Epithelial cell of prostate (primary cell): Measurements from ENCODE around the gene LETM1.

ENCODE experiments used
- DNase-seq: peaks from one replicate; pipeline ENCODE4 v3.0.0-alpha.2; 2011; ENCODE audit warnings: low read depth, low spot score
- H3K27ac ChIP-seq: fragments of 450-650 bp; 2 replicates; pipeline ENCODE4 v1.5.1; 2017; ENCODE audit warnings: mild to moderate bottlenecking

LETM1 gene

GRCh38 chr4:1856071-1856942 is at the start of gene LETM1:
LETM1 (minus strand) TSS chr4:1856156; CDS start chr4:1855950, 206 bp downstream.
- DNase-seq, result peak; percentile 77
- peak within 1 kb of the TSS; percentile 73 for H3K27ac ChIP-seq

DNA sequence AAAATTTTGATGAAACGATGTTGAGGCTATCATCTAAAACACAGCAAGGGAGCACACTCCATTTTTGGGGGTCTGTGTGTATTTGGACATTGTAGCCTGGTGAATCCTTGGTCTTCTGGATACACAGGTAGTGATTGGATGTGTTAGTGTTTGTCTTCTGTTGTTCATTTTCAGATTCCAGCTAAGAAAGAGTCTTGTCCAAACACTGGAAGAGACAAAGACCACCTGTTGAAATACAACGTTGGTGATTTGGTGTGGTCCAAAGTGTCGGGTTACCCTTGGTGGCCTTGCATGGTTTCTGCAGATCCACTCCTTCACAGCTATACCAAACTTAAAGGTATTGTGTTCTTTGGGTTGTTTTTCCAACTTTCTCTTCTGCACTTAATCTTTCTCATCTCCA is 48.1 kb upstream of the LETM1 start:
- DNase-seq, result no peak
- H3K27ac ChIP-seq, result no peak overlapping the region

DNA sequence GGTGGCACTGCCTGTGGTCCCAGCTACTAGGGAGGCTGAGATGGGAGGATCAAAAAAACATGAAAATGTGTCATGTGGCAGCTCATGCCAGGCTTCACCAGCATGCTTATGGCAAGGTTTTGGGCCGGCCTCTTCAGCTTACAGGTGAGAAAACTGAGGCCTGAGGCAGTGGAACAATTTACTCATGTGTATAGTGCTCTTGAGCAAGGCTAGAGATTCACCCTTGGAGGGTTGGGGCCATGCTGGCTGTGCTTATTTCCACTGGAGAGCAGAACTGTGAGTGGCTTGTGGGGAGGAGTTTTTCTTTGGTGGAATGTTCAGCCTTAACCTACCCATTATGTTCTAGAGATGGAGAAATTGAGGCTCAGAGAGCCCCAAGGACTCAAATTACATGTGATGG is 47.1 kb upstream of the LETM1 start:
- DNase-seq, result no peak
- H3K27ac ChIP-seq, result no peak overlapping the region

DNA sequence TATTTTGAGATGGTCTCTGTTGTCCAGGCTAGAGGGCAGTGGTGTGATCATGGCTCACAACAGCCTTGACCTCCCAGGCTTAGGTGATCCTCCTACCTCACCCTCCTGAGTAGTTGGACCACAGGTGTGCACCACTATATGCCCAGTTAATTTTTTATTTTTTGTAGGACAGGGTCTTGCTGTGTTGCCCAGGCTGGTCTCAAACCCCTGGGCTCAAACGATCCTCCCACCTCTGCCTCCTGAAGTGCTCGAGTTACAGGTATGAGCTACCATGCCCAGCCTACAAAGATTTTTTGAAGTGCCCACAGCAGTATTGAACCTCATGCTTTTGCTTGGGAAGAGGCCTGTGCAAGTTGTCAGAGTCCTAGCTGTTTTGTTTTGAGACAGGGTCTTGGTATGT is 46.3 kb upstream of the LETM1 start:
- no peak overlapping the region for H3K27ac ChIP-seq
- no peak for DNase-seq

DNA sequence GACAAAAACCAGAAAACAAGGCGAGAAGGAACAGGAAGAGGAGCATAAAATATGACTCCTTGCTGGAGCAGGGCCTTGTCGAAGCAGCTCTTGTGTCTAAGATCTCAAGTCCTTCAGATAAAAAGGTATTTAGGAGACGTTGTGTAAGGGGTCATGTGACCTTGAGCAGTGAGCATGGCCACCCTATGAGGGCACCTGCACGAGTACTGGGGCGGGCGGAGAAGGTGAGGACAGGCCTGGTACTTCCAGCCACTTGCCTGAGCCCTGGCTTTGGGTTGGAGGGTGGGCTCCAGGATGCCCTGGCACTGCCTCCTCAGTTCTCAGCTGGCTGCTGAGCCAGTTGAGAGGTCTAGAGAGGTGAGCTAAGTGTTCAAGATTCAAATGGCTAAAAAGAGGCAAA is 45.2 kb upstream of the LETM1 start:
- no peak for DNase-seq
- H3K27ac ChIP-seq, result no peak overlapping the region

DNA sequence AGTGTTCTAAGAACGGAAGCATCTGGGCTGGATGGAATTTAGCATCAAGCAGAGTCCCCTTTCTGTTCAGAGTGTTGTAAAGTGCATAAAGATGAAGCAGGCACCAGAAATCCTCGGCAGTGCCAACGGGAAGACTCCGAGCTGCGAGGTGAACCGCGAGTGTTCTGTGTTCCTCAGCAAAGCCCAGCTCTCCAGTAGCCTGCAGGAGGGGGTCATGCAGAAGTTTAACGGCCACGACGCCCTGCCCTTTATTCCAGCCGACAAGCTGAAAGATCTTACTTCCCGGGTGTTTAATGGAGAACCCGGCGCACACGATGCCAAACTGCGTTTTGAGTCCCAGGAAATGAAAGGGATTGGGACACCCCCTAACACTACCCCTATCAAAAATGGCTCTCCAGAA is 44.7 kb upstream of the LETM1 start:
- no peak for DNase-seq

DNA sequence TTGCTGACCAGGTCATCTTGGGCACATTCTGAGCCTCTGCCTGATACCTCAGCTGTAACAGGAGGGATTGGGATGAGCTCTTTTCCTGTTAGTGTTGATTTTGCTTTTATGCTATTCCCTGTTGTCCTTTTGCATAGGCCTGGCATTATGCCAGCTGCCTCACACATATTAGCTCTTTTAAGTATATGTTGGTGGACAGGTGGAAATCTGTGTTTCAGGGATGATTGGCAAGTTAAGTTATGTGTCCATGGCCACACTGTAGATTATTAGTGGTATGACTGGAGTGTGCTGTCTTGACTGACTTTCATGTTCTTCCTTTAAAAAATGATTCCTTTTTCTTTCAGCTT is 44.1 kb upstream of the LETM1 start:
- no peak overlapping the region for H3K27ac ChIP-seq
- no peak for DNase-seq

More for the DNA sequence above, 44.7 kb upstream of the LETM1 start:
- H3K27ac ChIP-seq, result no peak overlapping the region

DNA sequence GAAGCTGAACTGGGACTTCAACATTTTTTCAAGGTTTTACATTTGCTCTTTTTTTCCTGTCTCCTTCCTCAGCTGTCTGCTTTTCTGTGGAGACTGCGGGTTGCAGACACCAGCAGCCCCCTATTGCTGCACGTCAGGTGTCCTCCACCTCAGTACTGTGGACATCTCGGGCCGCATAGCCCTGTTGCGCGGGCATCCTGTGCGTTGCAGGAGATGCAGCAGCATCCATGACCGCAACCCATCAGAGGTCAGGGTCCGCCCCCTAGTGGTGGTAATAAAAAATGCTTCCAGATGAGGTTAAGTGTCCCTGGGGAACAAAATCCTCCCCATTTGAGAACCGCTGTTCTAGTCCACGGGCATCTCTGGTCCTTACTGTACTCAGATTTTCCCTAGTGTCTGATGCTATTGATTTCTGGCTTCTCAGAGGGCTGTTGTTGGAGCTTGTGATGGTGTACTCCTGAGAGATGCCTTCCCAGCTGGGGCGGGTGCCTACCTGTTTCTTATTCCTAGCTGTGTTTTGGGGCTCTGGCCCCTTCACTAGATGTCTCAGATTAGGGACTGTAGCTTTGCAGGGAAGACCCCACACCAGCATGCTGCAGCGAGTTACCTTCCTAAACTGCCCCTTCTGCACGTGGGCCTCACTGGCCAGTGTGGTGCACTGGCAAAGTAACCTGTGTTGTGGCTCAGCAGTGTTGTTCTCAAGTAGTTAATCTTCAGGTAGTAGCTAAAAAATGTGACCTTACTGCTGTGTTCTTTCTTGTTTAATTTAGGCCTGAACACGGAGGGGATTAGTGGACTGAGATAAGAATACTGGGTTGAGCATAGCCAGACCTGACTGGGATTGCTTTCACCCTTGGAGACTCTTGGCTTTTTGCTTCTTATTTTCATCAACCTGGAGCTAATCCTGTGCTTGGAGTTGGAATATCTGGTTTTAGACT is 43.5 kb upstream of the LETM1 start:
- H3K27ac ChIP-seq, result no peak overlapping the region
- peak; percentile 27 for DNase-seq

DNA sequence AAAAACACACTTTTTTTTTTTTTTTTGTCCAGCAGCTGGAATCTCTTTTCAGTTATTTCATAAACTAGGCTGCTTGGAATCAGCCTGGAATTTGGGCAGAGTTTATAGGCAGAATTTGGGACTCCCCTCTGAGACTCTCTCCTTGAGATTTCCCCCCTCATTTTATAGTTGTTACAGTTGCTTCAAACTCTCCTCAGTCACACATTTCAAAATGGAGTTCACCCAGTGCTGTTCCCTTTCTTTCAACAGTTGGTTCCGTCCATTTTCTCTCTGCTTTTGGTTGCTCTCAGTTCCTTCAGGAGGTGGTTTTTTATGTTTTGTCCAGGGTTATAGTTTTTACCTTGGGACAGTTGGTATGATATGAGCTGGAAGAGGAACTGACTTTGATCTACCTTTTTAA is 42.7 kb upstream of the LETM1 start:
- no peak for DNase-seq
- H3K27ac ChIP-seq, result no peak overlapping the region

DNA sequence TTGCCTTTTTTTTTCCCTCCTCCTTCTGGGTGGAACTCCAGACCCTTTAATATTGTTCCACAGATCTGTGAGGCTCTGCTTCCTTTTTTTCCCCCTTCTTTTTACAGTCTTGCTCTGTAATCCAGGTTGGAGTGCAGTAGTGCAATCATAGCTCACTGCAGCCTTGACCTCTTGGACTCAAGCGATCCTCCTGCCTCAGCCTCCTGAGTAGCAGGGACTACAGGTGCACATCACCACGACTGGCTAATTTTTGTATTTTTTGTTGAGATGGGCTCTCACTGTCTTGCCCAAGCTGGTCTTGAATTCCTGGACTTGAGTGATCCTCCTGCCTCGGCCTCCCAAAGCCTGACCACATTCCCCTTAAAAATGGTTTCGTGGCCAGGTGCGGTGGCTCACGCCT is 42.1 kb upstream of the LETM1 start:
- no peak overlapping the region for H3K27ac ChIP-seq
- no peak for DNase-seq

DNA sequence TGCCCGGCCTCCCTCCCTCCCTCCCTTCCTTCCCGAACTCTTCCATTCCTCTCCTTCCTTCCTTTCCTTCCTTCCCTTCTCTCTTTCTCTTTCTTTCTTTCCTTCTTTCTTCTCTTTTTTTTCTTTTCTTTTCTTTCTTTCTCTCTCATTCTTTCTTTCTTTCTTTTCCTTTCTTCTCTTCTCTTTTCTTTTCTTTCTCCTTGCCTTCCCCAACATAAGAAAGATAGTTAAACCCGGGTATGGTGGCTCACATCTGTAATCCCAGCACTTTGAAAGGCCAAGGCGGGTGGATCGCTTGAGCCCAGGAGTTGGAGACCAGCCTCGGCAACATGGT is 40.7 kb upstream of the LETM1 start:
- DNase-seq, result no peak
- no peak overlapping the region for H3K27ac ChIP-seq

GRCh38 chr4:1895971-1896657 is 40.2 kb upstream of the LETM1 start:
- no peak for DNase-seq
- H3K27ac ChIP-seq, result no peak overlapping the region

DNA sequence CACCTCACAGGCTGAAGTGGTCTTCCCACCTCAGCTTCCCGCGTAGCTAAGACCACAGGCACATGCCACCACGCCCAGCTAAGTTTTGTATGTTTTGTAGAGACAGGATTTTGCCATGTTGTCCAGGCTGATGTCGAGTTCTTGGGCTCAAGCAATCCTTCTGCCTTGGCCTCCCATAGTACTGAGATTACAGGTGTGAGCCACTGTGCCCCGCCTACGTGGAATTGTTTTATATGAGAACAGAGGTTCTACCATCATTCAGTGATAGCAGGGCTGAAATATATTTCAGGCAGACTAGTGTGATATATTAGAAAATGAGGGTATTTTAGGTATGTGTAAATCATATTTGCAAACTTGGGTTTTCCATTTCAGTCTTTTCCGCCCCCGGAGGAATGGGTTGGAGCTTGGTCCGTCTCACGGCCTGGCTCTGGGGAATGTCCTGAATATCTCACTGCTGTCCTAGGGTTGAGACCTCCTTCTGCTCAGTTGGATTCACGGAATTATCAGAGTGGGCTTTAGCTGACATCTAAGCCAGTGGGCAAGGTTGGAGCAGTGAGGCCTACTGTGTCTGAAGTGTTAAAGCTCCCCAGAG is 35.1 kb upstream of the LETM1 start:
- DNase-seq, result no peak
- no peak overlapping the region for H3K27ac ChIP-seq

GRCh38 chr4:1887052-1887451 is 31.1 kb upstream of the LETM1 start:
- no peak overlapping the region for H3K27ac ChIP-seq
- no peak for DNase-seq

DNA sequence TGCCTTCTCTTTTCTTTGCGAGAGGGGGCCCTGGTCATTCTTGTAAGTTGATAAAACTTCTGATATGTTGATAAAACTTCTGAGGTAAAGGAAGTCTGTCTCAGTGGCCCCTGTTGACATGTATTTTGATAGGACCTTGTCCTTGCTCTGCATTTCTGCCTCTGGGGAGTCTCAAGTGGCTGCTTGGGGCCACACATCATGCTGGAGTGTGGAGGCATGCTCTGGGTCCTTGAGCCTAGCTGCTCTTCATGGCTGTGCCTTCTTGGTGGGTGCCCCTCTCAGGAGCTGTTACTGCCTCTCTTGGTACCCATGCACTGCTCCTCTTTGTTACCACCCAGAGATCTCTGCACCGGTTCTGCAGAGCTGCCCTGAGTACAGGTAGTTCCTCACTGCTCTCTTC is 29.5 kb upstream of the LETM1 start:
- DNase-seq, result no peak
- H3K27ac ChIP-seq, result no peak overlapping the region

DNA sequence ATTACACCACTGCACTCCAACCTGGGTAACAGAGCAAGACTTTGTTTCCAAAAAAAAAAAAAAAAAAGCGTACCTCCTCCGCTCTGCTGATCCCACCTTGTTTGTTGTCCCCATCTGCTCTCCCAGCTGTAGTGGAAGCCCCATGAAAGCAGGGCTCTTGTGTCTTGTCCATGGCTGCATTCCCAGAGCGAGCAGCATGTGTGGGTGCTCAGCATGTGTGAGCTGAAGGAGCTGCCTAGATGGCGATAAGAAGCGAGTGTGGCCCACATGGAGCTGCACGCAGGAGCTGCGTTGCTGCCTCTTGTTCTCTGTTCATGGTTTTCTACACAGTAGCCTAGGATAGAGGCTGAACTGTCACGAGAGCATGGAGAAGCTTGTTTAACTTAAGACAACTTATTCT is 27.6 kb upstream of the LETM1 start:
- no peak overlapping the region for H3K27ac ChIP-seq
- no peak for DNase-seq

GRCh38 chr4:1882850-1883271 is 26.9 kb upstream of the LETM1 start:
- H3K27ac ChIP-seq, result no peak overlapping the region
- DNase-seq, result no peak

DNA sequence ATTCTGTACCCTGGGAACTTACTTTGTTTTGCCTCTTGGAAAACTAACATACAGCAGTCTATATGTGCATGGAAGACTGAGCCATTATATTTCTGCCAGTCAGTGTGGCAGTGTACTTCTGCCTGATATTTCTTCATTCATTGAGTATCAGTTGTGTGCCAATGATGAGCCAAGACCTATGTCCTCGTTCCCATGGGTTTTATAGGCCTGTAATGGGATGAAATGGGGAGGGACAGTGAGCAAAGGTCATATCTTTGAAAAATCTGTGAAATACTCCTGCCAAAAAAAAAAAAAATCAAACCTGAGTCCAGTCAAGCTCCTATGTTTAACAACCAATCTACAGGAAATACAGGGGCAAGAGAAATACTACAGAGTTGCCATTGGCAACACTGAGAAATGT is 24.4 kb upstream of the LETM1 start:
- DNase-seq, result no peak
- no peak overlapping the region for H3K27ac ChIP-seq

DNA sequence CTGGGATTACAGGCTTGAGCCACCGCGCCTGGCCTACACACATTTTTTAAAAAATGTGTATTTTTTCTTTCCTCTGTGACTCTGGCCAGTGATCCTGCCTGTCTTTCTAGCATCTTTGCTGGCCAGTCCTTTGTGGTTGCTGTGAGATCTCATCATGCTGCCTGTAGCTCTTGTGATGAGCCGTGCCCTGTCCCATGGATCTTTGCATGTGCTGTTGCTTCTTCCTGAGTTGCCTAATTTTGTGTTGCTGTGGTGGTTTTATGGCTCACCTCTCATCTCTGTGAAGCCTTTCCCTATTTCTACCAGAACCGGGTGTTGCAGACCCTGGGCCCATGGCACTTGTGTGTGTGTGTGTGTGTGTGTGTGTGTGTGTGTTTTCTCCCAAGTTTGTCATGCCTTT is 23.5 kb upstream of the LETM1 start:
- H3K27ac ChIP-seq, result no peak overlapping the region
- DNase-seq, result no peak

DNA sequence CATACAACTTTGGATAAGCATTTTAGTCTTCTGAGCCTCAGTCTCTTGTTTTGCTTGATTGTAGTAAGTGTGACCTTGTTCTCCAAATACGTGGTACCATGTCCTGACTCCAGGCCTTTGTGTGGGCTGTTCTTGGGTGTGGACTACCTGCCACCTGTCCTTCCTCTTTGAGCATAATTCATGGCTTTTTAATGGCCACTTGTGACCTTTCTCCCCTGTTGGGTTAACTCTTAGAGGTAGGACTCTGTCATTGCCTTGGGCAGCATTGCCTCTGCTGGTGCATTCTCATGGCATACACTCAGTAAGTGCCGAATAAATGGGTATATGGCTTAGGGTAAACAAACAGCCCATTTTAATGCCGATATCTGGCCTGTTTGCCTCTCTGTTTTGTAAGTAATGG is 18.2 kb upstream of the LETM1 start:
- H3K27ac ChIP-seq, result peak overlapping the region; percentile 79
- no peak for DNase-seq

DNA sequence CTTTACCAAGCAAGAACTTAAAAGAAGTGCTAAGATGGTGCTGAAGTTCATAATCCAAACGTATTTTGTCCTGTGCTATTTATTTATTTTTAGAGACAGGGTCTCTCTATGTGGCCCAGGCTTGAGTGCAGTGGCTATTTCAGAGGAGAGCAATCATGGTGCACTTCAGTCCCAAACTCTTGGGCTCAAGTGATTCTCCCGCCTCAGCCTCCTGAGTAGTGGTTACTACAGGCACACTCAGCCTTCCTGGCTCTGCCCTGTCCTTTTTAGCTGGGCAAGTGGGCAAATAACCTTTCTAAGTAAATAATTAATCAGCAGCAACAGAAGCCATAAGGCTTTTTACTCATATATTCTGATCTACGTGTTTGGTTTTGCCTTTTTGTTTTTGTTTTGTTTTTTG is 17.8 kb upstream of the LETM1 start:
- DNase-seq, result no peak
- H3K27ac ChIP-seq, result peak overlapping the region; percentile 79
